ENCODE measurements around the gene TMEM179.

Gene TMEM179

DNA sequence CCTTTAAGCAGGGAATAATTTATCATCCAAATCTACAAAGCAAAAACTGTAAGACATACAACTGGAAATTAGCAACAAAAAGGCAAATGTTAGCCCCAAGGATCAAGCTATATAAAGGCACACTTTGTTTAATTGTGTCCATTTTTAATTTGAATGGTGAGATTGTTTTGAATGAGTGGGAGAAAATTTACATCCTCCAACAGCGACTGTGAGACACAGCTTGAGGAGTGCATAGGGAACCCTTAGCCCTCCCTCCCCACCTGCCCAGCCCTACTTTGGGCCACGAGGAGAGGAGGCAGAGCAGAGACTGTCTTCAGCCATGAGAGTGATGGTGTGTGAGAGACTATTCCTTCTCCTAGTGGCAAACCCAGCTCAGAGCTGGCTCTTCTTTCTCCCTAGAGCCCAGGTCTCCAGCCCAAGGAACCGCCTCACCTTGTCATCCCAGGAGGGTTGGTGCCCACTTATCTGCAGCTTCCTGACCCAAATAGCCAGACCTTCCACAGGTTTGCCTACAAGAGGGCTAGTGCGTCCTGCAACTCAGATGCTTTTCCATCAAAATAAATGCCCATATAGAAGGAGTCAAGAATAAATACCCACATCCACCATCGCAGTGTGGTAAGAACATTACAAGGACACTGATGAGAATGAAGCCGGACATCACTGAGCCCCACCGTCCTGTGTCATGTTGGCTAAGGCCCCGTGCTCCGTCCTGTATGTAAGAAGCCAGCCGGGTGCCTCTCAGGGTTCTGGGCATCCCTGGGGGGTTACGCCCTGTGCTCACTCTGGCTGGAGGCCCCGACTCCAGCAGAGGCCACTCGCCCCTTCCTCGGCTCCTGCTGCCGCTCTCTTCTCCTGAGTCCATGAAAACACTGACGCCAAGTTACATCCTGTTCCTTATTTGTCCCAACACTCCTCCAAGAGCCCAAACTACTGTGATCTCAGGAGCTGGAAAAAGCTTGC lies 61.4 kb downstream of the TMEM179 start:
- no peak for DNase-seq (ENCODE audit: low read depth)

DNA sequence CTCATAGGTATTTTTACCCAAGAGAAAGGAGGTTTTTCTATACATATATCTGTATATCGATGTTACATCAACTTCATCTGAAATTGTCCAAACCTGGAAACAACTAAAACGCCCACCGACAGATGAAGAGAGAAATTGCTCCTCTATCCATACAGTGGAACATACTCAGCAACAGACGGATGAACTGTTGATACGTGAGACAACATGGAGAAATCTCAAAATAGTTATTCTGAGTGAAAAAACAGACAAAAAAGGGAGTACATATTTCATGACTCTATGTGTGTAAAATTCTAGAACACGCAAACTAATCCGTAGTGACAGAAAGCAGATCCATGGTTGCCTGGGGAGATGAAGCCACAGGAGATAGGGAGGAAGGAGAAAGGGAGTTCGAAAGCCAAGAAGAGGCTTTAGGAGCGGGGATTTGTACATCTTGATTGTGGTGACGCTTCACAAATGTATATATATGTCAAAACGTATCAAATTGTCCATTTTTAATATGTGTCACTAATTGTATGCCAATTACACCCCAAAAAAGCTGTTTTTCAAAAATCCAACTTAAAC lies 62.6 kb downstream of the TMEM179 start:
- no peak for DNase-seq (ENCODE audit: low read depth)
